ENCODE results near the gene NAT10. TPM values are rescaled to one million over a fixed set of nuclear protein-coding genes. Genes with fewer than 3 reads are reported as not detected.

Gene NAT10
- total and polyA plus RNA-seq, 2 donors = 31.1 to 34.3 TPM

GRCh38 chr11:34158661-34159060 lies 53.2 kb downstream of the NAT10 start:
- Histone ChIP-seq H3K36me3 (ENCODE audit: control insufficient read depth in 2 of 2, insufficient read depth in 2 of 2, low read length in 1 of 2) (peaks cover 9 to 17% of the 10 kb centered on the region in 2 donors), H3K9me3 (ENCODE audit: control insufficient read depth in 2 of 2, insufficient read depth in 1 of 2, low read length in 1 of 2) (peaks cover 0 to 1% of the 10 kb centered on the region in 2 donors), H3K27ac (ENCODE audit: low read depth in 1 of 2, low read length in 1 of 2) (no peak overlapping the region), H3K27me3 (ENCODE audit: control insufficient read depth in 2 of 2, insufficient read depth in 1 of 2, low read length in 1 of 2) (no peaks in the 10 kb centered on the region), H3K4me1 (ENCODE audit: control insufficient read depth in 2 of 2, insufficient read depth in 2 of 2, low read length in 2 of 2) (peaks cover 0 to 15% of the 10 kb centered on the region in 2 donors), H3K4me3 (ENCODE audit: low read length in 2 of 2) (no peak overlapping the region)
- DNase-seq (ENCODE audit: low read depth in 6 of 9, low spot score in 9 of 9) = no peak
- 37% methylated on average over 6 of the region's 6 CpGs for WGBS

- DNase-seq (ENCODE audit: low read depth in 6 of 9, low spot score in 9 of 9) = no peak
- Histone ChIP-seq H3K4me3 (ENCODE audit: low read length in 2 of 2) (no peak overlapping the region), H3K27ac (ENCODE audit: low read depth in 1 of 2, low read length in 1 of 2) (no peak overlapping the region), H3K36me3 (ENCODE audit: control insufficient read depth in 2 of 2, insufficient read depth in 2 of 2, low read length in 1 of 2) (peaks cover 2 to 14% of the 10 kb centered on the region in 2 donors), H3K9me3 (ENCODE audit: control insufficient read depth in 2 of 2, insufficient read depth in 1 of 2, low read length in 1 of 2) (no peaks in the 10 kb centered on the region), H3K4me1 (ENCODE audit: control insufficient read depth in 2 of 2, insufficient read depth in 2 of 2, low read length in 2 of 2) (peaks cover 0 to 8% of the 10 kb centered on the region in 2 donors), H3K27me3 (ENCODE audit: control insufficient read depth in 2 of 2, insufficient read depth in 1 of 2, low read length in 1 of 2) (no peaks in the 10 kb centered on the region)
- WGBS = 97% methylated on average over 22 of the region's 22 CpGs
Observed at GRCh38 chr11:34160049-34160721, 54.8 kb downstream of the NAT10 start.

DNA sequence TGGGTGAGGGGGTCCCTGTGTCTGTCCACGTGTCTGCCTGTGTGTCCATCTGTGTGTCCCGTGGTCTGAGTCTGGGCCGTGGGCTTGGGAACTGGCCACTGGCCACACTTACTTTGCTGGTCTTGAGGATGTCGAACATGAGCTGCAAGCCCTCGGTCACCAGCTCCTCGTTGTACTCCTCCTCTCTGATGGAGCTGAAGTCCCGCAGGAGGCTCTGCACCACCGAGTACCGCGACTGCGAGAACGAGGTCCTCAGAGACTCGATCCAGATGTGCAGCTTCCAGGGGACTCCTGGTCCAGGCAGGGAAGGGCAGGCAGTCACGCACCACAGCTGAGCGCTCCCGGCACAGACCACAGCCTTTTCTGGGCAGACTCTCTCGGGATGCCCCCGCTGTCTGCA lies 55.4 kb downstream of the NAT10 start:
- Histone ChIP-seq H3K4me3 (ENCODE audit: low read length in 2 of 2) (no peak overlapping the region), H3K9me3 (ENCODE audit: control insufficient read depth in 2 of 2, insufficient read depth in 1 of 2, low read length in 1 of 2) (no peaks in the 10 kb centered on the region), H3K27ac (ENCODE audit: low read depth in 1 of 2, low read length in 1 of 2) (no peak overlapping the region), H3K4me1 (ENCODE audit: control insufficient read depth in 2 of 2, insufficient read depth in 2 of 2, low read length in 2 of 2) (peaks cover 0 to 5% of the 10 kb centered on the region in 2 donors), H3K27me3 (ENCODE audit: control insufficient read depth in 2 of 2, insufficient read depth in 1 of 2, low read length in 1 of 2) (no peaks in the 10 kb centered on the region), H3K36me3 (ENCODE audit: control insufficient read depth in 2 of 2, insufficient read depth in 2 of 2, low read length in 1 of 2) (peaks cover 2 to 14% of the 10 kb centered on the region in 2 donors)
- 93% methylated on average over 18 of the region's 18 CpGs for WGBS
- no peak for DNase-seq (ENCODE audit: low read depth in 6 of 9, low spot score in 9 of 9)

DNA sequence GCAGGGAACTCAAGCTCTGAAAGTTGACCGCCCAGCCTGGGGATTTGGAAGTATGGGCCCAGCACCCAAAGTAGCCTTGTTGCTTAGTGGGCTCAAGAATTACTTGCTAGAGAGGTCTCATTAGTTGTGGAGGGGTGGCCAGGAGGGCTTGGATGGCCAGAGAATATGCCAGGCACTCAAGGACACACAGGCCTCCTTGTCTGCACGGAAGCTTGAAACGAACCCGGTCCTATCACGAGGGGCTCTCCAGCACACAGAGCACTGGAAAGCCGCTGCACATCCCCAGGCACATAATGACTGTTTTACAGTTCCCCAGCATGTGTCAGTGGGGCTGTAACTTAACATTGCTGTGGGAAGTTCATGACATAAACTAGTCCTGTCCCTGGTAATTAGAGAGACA lies 55.9 kb downstream of the NAT10 start:
- 95% methylated on average over 6 of the region's 6 CpGs for WGBS
- Histone ChIP-seq H3K4me3 (ENCODE audit: low read length in 2 of 2) (no peak overlapping the region), H3K9me3 (ENCODE audit: control insufficient read depth in 2 of 2, insufficient read depth in 1 of 2, low read length in 1 of 2) (no peaks in the 10 kb centered on the region), H3K36me3 (ENCODE audit: control insufficient read depth in 2 of 2, insufficient read depth in 2 of 2, low read length in 1 of 2) (peaks cover 2 to 14% of the 10 kb centered on the region in 2 donors), H3K27me3 (ENCODE audit: control insufficient read depth in 2 of 2, insufficient read depth in 1 of 2, low read length in 1 of 2) (no peaks in the 10 kb centered on the region), H3K27ac (ENCODE audit: low read depth in 1 of 2, low read length in 1 of 2) (no peak overlapping the region), H3K4me1 (ENCODE audit: control insufficient read depth in 2 of 2, insufficient read depth in 2 of 2, low read length in 2 of 2) (peaks cover 0 to 5% of the 10 kb centered on the region in 2 donors)
- DNase-seq (ENCODE audit: low read depth in 6 of 9, low spot score in 9 of 9) = no peak

DNA sequence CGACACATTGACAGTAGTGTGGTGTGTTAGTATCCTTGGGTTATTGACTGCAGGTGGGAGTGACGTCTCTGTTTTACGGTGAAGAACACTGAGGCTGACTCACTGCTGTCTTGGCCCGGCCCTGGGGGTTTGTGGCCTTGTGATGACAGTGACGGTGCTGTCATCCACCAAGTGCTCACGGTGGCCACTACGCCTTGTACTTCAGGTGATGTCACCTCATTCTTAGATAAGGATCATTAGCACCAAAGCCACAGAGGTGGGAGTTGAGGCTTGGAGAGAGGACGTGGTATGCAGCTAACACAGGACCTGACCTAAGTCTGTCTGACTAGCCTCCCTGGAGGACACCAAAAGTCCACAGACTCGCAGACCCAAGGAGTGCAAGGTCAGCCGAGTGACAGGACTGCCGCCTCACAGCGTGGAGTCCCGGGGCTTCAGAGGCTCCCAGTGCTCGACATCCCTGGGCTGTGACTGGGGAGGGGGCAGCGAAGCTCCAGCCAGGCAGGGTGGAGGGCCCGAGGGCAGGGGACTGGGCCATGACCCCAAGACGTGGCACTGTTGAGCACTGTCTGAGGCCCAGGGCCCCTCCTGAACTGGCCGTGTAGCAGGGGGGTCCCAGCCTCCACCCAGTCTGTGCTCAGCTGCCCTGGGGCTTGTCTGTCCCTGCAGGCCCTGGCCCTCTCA lies 56.5 kb downstream of the NAT10 start:
- no peaks in the 10 kb centered on the region for H3K27me3 ChIP-seq (ENCODE audit: control insufficient read depth in 2 of 2, insufficient read depth in 1 of 2, low read length in 1 of 2)
- H3K36me3 ChIP-seq (ENCODE audit: control insufficient read depth in 2 of 2, insufficient read depth in 2 of 2, low read length in 1 of 2) = peaks cover under 1 to 14% of the 10 kb centered on the region in 2 donors
- H3K4me3 ChIP-seq (ENCODE audit: low read length in 2 of 2) = no peak overlapping the region
- H3K4me1 ChIP-seq (ENCODE audit: control insufficient read depth in 2 of 2, insufficient read depth in 2 of 2, low read length in 2 of 2) = peaks cover 0 to 5% of the 10 kb centered on the region in 2 donors
- H3K9me3 ChIP-seq (ENCODE audit: control insufficient read depth in 2 of 2, insufficient read depth in 1 of 2, low read length in 1 of 2) = no peaks in the 10 kb centered on the region
- no peak overlapping the region for H3K27ac ChIP-seq (ENCODE audit: low read depth in 1 of 2, low read length in 1 of 2)
- 95% methylated on average over 18 of the region's 18 CpGs for WGBS
- DNase-seq (ENCODE audit: low read depth in 6 of 9, low spot score in 9 of 9) = no peak

GRCh38 chr11:34162493-34162820 lies 57.0 kb downstream of the NAT10 start:
- no peak for DNase-seq (ENCODE audit: low read depth in 6 of 9, low spot score in 9 of 9)
- peaks cover 0 to 5% of the 10 kb centered on the region in 2 donors for H3K4me1 ChIP-seq (ENCODE audit: control insufficient read depth in 2 of 2, insufficient read depth in 2 of 2, low read length in 2 of 2)
- H3K27me3 ChIP-seq (ENCODE audit: control insufficient read depth in 2 of 2, insufficient read depth in 1 of 2, low read length in 1 of 2) = no peaks in the 10 kb centered on the region
- H3K36me3 ChIP-seq (ENCODE audit: control insufficient read depth in 2 of 2, insufficient read depth in 2 of 2, low read length in 1 of 2) = peaks cover 0 to 14% of the 10 kb centered on the region in 2 donors
- H3K9me3 ChIP-seq (ENCODE audit: control insufficient read depth in 2 of 2, insufficient read depth in 1 of 2, low read length in 1 of 2) = no peaks in the 10 kb centered on the region
- H3K4me3 ChIP-seq (ENCODE audit: low read length in 2 of 2) = no peak overlapping the region
- WGBS = 97% methylated on average over 17 of the region's 17 CpGs
- H3K27ac ChIP-seq (ENCODE audit: low read depth in 1 of 2, low read length in 1 of 2) = no peak overlapping the region

- no peak overlapping the region for H3K4me3 ChIP-seq (ENCODE audit: low read length in 2 of 2)
- H3K4me1 ChIP-seq (ENCODE audit: control insufficient read depth in 2 of 2, insufficient read depth in 2 of 2, low read length in 2 of 2) = peaks cover 0 to 5% of the 10 kb centered on the region in 2 donors
- H3K36me3 ChIP-seq (ENCODE audit: control insufficient read depth in 2 of 2, insufficient read depth in 2 of 2, low read length in 1 of 2) = peaks cover 0 to 14% of the 10 kb centered on the region in 2 donors
- no peak overlapping the region for H3K27ac ChIP-seq (ENCODE audit: low read depth in 1 of 2, low read length in 1 of 2)
- DNase-seq (ENCODE audit: low read depth in 6 of 9, low spot score in 9 of 9) = no peak
- WGBS = 97% methylated on average over 7 of the region's 7 CpGs
- H3K9me3 ChIP-seq (ENCODE audit: control insufficient read depth in 2 of 2, insufficient read depth in 1 of 2, low read length in 1 of 2) = no peaks in the 10 kb centered on the region
- no peaks in the 10 kb centered on the region for H3K27me3 ChIP-seq (ENCODE audit: control insufficient read depth in 2 of 2, insufficient read depth in 1 of 2, low read length in 1 of 2)
Observed at GRCh38 chr11:34162856-34163255, 57.4 kb downstream of the NAT10 start.

- no peak for DNase-seq (ENCODE audit: low read depth in 6 of 9, low spot score in 9 of 9)
- Histone ChIP-seq H3K36me3 (ENCODE audit: control insufficient read depth in 2 of 2, insufficient read depth in 2 of 2, low read length in 1 of 2) (peaks cover 0 to 8% of the 10 kb centered on the region in 2 donors), H3K4me1 (ENCODE audit: control insufficient read depth in 2 of 2, insufficient read depth in 2 of 2, low read length in 2 of 2) (no peaks in the 10 kb centered on the region), H3K4me3 (ENCODE audit: low read length in 2 of 2) (no peak overlapping the region), H3K27ac (ENCODE audit: low read depth in 1 of 2, low read length in 1 of 2) (no peak overlapping the region), H3K9me3 (ENCODE audit: control insufficient read depth in 2 of 2, insufficient read depth in 1 of 2, low read length in 1 of 2) (no peaks in the 10 kb centered on the region), H3K27me3 (ENCODE audit: control insufficient read depth in 2 of 2, insufficient read depth in 1 of 2, low read length in 1 of 2) (no peaks in the 10 kb centered on the region)
- 98% methylated on average over 13 of the region's 13 CpGs for WGBS
Observed at GRCh38 chr11:34165121-34165520, 59.7 kb downstream of the NAT10 start.

DNA sequence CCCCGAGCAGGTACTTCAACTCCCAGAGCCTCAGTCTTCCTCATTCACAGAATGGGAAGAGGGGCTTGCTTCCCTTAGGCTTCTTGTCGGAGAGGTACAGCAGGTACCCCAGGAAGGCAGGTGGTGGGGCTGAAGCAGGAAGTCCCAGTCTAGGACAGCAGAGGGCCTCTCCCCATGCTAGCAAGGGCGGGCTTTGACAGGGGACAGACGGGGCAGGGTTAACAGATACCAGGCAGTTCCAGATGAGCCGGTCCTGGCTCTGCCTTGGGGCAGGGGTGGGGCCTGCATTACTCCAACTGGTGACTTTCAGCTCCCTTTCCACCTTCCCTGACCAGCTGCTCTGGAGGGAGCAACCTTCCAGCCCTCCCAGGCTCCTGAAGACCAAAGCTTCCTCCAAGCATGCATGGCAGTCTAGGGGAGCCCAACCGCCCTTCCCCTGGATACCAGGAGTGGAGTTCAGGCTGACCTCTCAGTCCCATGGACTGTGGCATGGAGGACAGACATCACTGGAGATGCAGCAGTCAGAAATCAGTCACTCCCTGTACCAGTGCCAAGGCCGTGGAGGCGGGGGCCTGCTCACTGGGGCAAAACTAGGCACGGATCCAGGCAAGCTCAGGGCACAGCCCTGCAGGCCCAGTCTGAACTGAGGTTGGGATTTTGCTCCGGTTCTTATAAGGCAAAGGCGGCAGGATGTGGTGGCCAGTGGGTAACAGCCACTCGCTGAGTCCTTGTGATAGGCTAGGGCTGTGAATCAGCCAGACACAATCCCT lies 60.5 kb downstream of the NAT10 start:
- Histone ChIP-seq H3K4me1 (ENCODE audit: control insufficient read depth in 2 of 2, insufficient read depth in 2 of 2, low read length in 2 of 2) (no peaks in the 10 kb centered on the region), H3K4me3 (ENCODE audit: low read length in 2 of 2) (no peak overlapping the region), H3K27ac (ENCODE audit: low read depth in 1 of 2, low read length in 1 of 2) (no peak overlapping the region), H3K9me3 (ENCODE audit: control insufficient read depth in 2 of 2, insufficient read depth in 1 of 2, low read length in 1 of 2) (no peaks in the 10 kb centered on the region), H3K27me3 (ENCODE audit: control insufficient read depth in 2 of 2, insufficient read depth in 1 of 2, low read length in 1 of 2) (no peaks in the 10 kb centered on the region), H3K36me3 (ENCODE audit: control insufficient read depth in 2 of 2, insufficient read depth in 2 of 2, low read length in 1 of 2) (peaks cover 2 to 3% of the 10 kb centered on the region in 2 donors)
- no peak for DNase-seq (ENCODE audit: low read depth in 6 of 9, low spot score in 9 of 9)
- 95% methylated on average over 12 of the region's 12 CpGs for WGBS

All from thymus (tissue), 11 donors.